Metanephros (tissue), 2 donors: ENCODE data around the gene KRTAP19-7. TPM values are rescaled to one million over a fixed set of nuclear protein-coding genes. Genes with fewer than 3 reads are reported as not detected.

Source experiments
- small RNA-seq: library from RNA; depleted of rRNA; stranded (forward); fragments of <200 nt; gene quantifications from one replicate; pipeline ENCODE3, GENCODE V24; 2014; ENCODE audit warnings: low replicate concordance
- total RNA-seq: library from RNA; depleted of rRNA; stranded (reverse); fragments of >200 nt; gene quantifications from one replicate; pipeline ENCODE4 v1.2.3, GENCODE V29; 2014

KRTAP19-7 gene
- total RNA-seq, result not detected

GRCh38 chr21:30561264-30561895, at the start of gene KRTAP19-7:
TSS of gene KRTAP19-7 (minus strand) at chr21:30561314. CDS start at chr21:30561289, 25 bp downstream.

GRCh38 chr21:30600787-30601186, 39.7 kb upstream of the KRTAP19-7 start, which contains the start of gene KRTAP22-1:
TSS of gene KRTAP22-1 (plus strand) at chr21:30601087.

GRCh38 chr21:30598802-30599201, 37.7 kb upstream of the KRTAP19-7 start, which contains the start of gene KRTAP6-2:
TSS of gene KRTAP6-2 (minus strand) at chr21:30598902. CDS start at chr21:30598874, 28 bp downstream.

GRCh38 chr21:30592140-30592539, 31.0 kb upstream of the KRTAP19-7 start, which contains the start of gene KRTAP6-3:
TSS of gene KRTAP6-3 (plus strand) at chr21:30592440. CDS start at chr21:30592446, 6 bp downstream.

GRCh38 chr21:30590297-30590696, 29.2 kb upstream of the KRTAP19-7 start, which contains the start of gene KRTAP22-2:
TSS of gene KRTAP22-2 (minus strand) at chr21:30590397.

GRCh38 chr21:30541764-30542163, 19.4 kb downstream of the KRTAP19-7 start, which contains the start of gene KRTAP19-6:
TSS of gene KRTAP19-6 (minus strand) at chr21:30541864. CDS start at chr21:30541833, 31 bp downstream.

Small RNAs within 50 kb of the gene (small RNA-seq; reads per million reads assigned to genes)
- gene AP000567.1 (not detected), gene KRTAP19-10P (not detected), gene KRTAP19-11P (not detected), gene KRTAP22-1 (not detected), gene KRTAP22-2 (not detected)

Other genes starting within 250 kb of the KRTAP19-7 start
- not detected for gene KRTAP26-1, start 241.0 kb downstream of the KRTAP19-7 start, total RNA-seq
- gene KRTAP27-1, start 223.6 kb downstream of the KRTAP19-7 start, total RNA-seq, result not detected
- gene KRTAP23-1, start 212.7 kb downstream of the KRTAP19-7 start, total RNA-seq, result not detected
- not detected for gene KRTAP13-2, start 189.0 kb downstream of the KRTAP19-7 start, total RNA-seq
- gene KRTAP13-1, start 165.3 kb downstream of the KRTAP19-7 start, total RNA-seq, result not detected
- not detected for gene KRTAP13-3, start 135.4 kb downstream of the KRTAP19-7 start, total RNA-seq
- not detected for gene KRTAP13-4, start 131.1 kb downstream of the KRTAP19-7 start, total RNA-seq
- gene KRTAP15-1, start 121.0 kb downstream of the KRTAP19-7 start, total RNA-seq, result not detected
- not detected for gene KRTAP19-1, start 80.9 kb downstream of the KRTAP19-7 start, total RNA-seq
- gene KRTAP19-2, start 73.9 kb downstream of the KRTAP19-7 start, total RNA-seq, result not detected
- gene KRTAP19-3, start 69.3 kb downstream of the KRTAP19-7 start, total RNA-seq, result not detected
- not detected for gene KRTAP19-4, start 64.1 kb downstream of the KRTAP19-7 start, total RNA-seq
- not detected for gene KRTAP19-5, start 59.2 kb downstream of the KRTAP19-7 start, total RNA-seq
- not detected for gene KRTAP19-6, start 19.4 kb downstream of the KRTAP19-7 start, total RNA-seq
- not detected for gene KRTAP22-2, start 29.1 kb upstream of the KRTAP19-7 start, total RNA-seq
- gene KRTAP6-3, start 31.1 kb upstream of the KRTAP19-7 start, total RNA-seq, result not detected
- gene KRTAP6-2, start 37.6 kb upstream of the KRTAP19-7 start, total RNA-seq, result not detected
- gene KRTAP22-1, start 39.8 kb upstream of the KRTAP19-7 start, total RNA-seq, result not detected
- gene KRTAP6-1, start 52.6 kb upstream of the KRTAP19-7 start, total RNA-seq, result not detected
- gene KRTAP20-1, start 55.1 kb upstream of the KRTAP19-7 start, total RNA-seq, result not detected
- not detected for gene KRTAP20-4, start 59.3 kb upstream of the KRTAP19-7 start, total RNA-seq
- not detected for gene KRTAP20-2, start 73.9 kb upstream of the KRTAP19-7 start, total RNA-seq
- gene KRTAP20-3, start 81.5 kb upstream of the KRTAP19-7 start, total RNA-seq, result not detected
- gene KRTAP21-3, start 157.5 kb upstream of the KRTAP19-7 start, total RNA-seq, result not detected
- not detected for gene KRTAP21-2, start 185.9 kb upstream of the KRTAP19-7 start, total RNA-seq
- gene KRTAP21-1, start 194.1 kb upstream of the KRTAP19-7 start, total RNA-seq, result not detected